ENCODE data around the gene LYRM7.

Gene LYRM7

DNA sequence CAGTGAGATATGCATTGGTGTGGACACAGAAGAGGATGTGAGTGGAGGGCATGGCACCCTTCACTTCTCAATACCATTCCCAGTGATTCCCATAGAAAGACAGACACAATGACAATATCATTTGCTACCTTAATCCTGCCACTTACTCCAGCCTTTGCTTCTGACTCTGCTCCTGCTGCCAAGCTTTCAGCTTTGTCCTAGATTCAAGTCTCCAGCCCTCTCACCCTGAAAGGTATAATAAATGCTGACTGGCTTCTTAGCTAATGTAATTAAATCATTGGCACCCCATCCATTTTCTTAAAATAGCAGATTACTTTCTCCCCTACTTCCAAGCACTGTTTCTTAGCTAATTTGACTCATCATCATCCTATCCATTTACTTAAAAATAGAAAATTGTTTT is 52.0 kb downstream of the LYRM7 start:
- DNase-seq: no peak

- no peak for DNase-seq
Measured at GRCh38 chr5:131223751-131224386, 53.1 kb downstream of the LYRM7 start.

- DNase-seq: peak; percentile 8
Measured at GRCh38 chr5:131224387-131225201, 53.9 kb downstream of the LYRM7 start.

- no peak for DNase-seq
Measured at GRCh38 chr5:131225282-131225974, 54.7 kb downstream of the LYRM7 start.

DNA sequence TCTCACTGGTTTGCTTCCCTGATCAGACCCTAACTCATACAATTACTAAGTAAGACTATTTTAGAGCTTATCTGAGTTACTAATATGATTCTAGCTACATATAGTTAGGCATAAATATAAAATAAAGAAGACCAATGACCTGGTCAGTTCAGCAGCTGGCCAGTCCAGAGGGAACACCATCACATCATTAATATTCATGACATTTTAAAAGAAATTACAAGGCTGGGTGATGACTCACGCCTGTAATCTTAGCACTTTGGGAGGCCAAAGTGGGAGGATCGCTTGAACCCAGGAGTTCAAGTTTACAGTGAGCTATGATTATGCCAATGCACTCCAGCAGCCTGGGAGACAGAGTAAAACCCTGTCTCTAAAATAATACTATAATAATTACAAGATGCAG is 56.2 kb downstream of the LYRM7 start:
- DNase-seq: no peak

DNA sequence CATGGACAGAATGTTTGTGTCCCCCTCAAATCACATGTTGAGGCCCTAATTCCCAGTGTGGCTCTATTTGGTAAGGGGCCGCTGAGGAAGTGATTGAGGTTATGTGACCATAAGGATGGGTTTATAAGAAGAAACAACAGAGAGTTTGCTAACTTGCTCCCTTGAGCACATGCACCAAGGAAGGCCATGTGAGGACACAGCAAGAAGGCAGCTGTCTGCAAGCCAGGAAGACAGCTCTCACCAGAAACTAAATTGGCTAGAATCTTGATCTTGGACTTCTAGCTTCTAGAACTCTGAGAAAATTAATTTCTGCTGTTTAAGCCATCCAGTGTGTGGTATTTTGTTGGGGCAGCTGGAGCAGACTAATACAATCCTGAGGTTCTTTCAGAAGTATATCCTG is 57.9 kb downstream of the LYRM7 start:
- no peak for DNase-seq

GRCh38 chr5:131229623-131230022 is 58.9 kb downstream of the LYRM7 start:
- DNase-seq: no peak

DNA sequence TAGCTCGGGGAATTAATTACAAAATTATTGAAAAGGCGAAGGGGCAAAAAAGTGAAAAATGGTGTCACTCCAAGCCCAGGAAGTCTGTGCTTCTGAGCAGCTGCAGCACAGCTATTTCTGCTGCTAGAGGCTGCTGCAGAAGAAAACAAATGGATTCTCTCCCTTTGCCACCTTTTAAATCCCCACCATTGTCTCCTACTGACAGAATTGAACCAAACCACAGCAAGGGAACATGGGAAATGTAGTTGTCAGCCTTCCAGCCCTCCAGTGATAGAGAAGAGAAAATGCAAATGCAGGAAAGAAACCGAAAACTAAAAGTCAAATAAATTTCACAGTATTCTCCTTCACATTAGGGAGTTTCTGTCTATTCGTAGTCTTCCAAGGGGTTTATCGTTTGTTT is 59.7 kb downstream of the LYRM7 start:
- no peak for DNase-seq

DNA sequence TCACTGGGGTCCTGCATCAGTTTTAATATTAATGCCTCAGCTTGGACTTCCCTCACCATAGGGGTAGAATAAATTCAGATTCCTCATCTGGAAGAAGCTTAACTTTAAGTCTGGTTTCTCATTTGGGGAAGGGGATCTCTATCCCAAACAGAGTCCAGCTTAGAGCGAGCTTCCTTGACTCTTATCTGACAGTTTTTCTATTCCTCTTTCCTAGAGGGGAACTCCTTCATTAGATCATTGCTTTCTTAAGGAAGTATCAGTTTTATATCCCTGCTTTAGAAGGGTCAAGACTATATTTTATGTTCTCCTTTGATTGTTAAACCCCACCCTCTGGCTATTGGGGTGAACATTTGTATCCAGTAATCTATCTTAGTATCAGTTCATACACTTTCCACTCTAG is 68.9 kb downstream of the LYRM7 start:
- DNase-seq: no peak

DNA sequence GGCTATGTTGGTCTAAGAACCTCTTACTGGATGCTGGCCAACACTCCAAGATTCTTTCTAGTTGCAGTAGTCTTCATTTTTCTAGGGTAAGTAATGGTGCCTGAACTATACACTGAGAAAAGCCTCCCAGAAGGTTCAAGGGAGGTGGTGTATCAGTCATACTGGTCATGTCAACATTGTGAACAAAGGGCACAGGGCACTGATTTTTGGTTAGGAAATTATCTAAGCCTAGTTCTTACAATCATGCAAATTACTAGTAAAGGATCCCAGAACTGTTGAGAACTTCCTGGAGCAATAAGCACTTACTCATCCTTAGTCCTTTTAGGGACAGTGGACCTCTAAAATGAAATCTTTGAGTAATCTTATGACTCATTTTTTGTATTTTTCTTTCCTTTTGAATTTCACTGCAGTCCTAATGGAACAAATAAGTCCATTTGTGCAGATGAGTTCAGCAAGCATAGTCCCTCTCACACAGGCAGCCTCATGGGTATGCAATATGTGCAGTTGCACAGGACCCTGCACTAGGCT is 72.0 kb downstream of the LYRM7 start:
- DNase-seq: no peak

GRCh38 chr5:131245312-131245711 is 74.6 kb downstream of the LYRM7 start:
- no peak for DNase-seq

DNA sequence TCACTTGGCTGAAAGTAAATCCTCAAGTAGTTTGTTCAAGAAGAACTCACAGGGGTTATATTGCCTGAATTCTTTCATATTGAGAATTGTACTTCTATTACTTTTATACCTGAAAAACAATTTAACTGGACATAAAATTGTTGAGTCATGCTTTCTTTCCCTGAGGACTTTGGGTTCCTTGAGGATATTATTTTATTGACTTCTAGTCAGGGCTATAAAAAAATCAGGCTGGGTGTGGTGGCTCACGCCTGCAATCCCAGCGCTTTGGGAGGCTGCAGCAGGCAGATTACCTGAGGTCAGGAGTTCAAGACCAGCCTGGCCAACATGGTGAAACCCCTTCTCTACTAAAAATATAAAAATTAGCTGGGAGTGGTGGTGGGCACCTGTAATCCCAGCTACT is 75.2 kb downstream of the LYRM7 start:
- DNase-seq: no peak

DNA sequence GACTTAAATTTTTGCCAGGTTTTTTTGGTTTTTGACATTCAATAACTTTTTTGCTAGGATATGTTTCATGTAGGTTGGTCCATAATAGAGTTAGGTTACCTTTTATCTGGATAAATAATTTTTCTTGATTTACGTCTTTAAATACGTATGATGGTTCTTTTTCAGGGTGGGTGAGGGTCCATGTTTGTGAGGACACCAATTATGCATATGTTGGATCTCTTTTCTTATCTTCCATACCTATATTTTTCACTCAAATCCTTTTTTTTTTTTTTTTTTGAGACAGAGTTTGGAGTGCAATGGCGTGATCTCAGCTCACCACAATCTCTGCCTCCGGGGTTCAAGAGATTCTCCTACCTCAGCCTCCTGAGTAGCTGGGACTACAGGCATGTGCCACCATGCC is 75.8 kb downstream of the LYRM7 start:
- DNase-seq: no peak

DNA sequence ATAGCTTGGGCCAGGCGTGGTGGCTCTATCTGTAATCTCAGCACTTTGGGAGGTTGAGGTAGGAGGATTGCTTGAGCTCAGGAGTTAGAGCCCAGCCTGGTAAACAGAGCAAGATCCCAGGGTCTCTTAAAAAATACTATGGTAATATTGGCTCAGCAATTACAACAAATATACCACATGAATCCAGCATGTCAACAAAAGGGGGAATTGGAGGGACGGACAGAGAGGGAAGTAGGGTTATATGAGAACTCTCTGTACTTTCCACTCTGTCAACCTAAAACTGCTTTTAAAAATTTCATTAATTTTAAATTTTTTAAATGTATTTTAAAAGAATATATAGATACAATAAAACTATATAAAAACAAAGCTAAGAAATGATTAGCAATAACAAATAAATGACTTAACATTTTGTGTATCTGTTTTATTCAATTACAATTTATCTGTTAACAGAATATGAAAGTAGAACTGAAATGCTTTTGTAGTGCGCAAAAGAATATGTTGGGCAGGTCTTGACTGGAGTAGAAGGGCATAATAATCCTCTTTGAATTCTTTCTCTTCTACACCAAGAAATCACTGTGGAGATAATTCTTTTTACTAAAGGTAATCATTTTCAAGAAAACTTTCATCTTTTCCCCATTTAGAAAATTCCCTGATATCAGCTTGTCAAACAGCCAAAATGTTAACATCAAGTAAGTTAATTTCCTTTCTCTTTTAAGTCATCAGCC is 80.2 kb downstream of the LYRM7 start:
- DNase-seq: no peak

DNA sequence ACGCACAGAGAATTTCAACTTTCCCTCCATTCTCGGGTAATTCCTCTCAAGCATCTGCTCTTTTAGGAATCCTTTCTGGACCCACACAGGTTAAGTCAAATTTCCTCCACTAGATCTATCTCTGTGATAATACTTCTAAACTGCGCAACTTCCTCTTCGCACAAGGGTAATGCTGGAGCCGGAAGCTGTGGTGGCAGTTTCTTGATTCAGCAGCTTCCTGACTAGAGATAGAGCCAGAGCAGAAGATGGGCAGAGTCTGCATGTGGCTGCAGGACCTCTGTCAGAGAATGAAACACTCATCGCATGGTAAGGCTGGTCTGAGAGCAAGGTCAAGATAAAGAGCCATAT is 82.1 kb downstream of the LYRM7 start:
- DNase-seq: peak; percentile 82

- peak; percentile 25 for DNase-seq
Measured at GRCh38 chr5:131254025-131254424, 83.3 kb downstream of the LYRM7 start.

DNA sequence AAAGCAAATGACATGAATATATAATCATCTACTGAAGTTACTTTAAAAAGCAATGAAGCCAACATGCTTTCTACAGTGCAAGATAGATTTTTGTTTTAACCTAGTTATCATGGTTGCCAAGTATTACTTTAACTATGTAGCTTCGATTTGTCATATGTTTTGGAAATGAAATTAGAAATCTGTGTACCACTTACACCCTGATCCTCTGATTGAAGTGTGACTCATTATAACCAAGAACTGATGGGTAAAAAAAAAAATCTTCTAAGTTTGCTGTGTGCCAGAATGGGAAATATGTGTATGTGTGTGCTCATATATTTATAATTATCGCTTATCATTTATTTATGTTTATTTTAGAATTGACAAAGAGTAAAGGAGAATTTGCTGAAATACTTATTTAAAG is 84.0 kb downstream of the LYRM7 start:
- DNase-seq: no peak
